Loucy (cell line): ENCODE results near the gene IGF2BP2.

Experiments
- H2AFZ ChIP-seq: fragments of 200-600 bp; sonication (generic); 2 replicates; pipeline ENCODE4 v1.6.0; 2016; ENCODE audit warnings: antibody characterized with exemption, mild to moderate bottlenecking, low read length, moderate library complexity
- H3F3A ChIP-seq: fragments of 200-600 bp; 2 replicates; pipeline ENCODE4 v1.6.0; 2016; ENCODE audit warnings: antibody characterized with exemption, low read depth, mild to moderate bottlenecking
- H3K27me3 ChIP-seq: fragments of 200-600 bp; sonication (generic); 2 replicates; pipeline ENCODE4 v1.6.1; 2014; ENCODE audit warnings: low read length, mild to moderate bottlenecking; ENCODE audit not compliant: insufficient read depth, poor library complexity, severe bottlenecking
- H3K36me3 ChIP-seq: fragments of 200-600 bp; sonication (generic); 2 replicates; pipeline ENCODE4 v1.6.1; 2016; ENCODE audit warnings: low read length; ENCODE audit not compliant: insufficient read depth
- H3K4me1 ChIP-seq: fragments of 200-600 bp; sonication (generic); 2 replicates; pipeline ENCODE4 v1.5.1; 2014; ENCODE audit warnings: low read length, mild to moderate bottlenecking; ENCODE audit not compliant: insufficient read depth, poor library complexity, severe bottlenecking
- H3K4me2 ChIP-seq: fragments of 200-600 bp; sonication (generic); 2 replicates; pipeline ENCODE4 v1.6.0; 2014; ENCODE audit warnings: antibody characterized with exemption, low read length, low read depth, mild to moderate bottlenecking; ENCODE audit not compliant: poor library complexity, severe bottlenecking
- H3K4me3 ChIP-seq: fragments of 200-600 bp; sonication (generic); 2 replicates; pipeline ENCODE4 v1.5.1; 2014; ENCODE audit warnings: low read length, mild to moderate bottlenecking, mixed read lengths; ENCODE audit not compliant: poor library complexity, severe bottlenecking
- H3K79me2 ChIP-seq: fragments of 200-600 bp; sonication (generic); 2 replicates; pipeline ENCODE4 v1.6.1; 2014; ENCODE audit warnings: low read length; ENCODE audit not compliant: insufficient read depth
- H3K9ac ChIP-seq: fragments of 200-600 bp; sonication (generic); 2 replicates; pipeline ENCODE4 v1.6.0; 2014; ENCODE audit warnings: mild to moderate bottlenecking, low read depth, low read length, moderate library complexity; ENCODE audit not compliant: poor library complexity, severe bottlenecking
- H3K9me2 ChIP-seq: fragments of 200-600 bp; sonication (generic); replicated peaks from 2 replicates; pipeline ENCODE4 v1.6.1; 2016; ENCODE audit warnings: low read depth, low read length, mixed read lengths
- H3K9me3 ChIP-seq: fragments of 200-600 bp; sonication (generic); 2 replicates; pipeline ENCODE4 v1.6.1; 2014; ENCODE audit warnings: mild to moderate bottlenecking, antibody characterized with exemption, low read length, low read depth; ENCODE audit not compliant: insufficient read depth
- H4K20me1 ChIP-seq: fragments of 200-600 bp; sonication (generic); 2 replicates; pipeline ENCODE4 v1.6.0; 2014; ENCODE audit warnings: antibody characterized with exemption, low read length, mild to moderate bottlenecking; ENCODE audit not compliant: insufficient read depth, poor library complexity, severe bottlenecking
- EZH2phosphoT487 ChIP-seq: fragments of 200-600 bp; IDR thresholded peaks from 2 replicates; pipeline ENCODE4 v1.6.1; 2018; ENCODE audit warnings: antibody characterized with exemption, mild to moderate bottlenecking, moderate library complexity, borderline replicate concordance
- TF ChIP-seq, protein P1 (sequence below): fragments of 200-600 bp; sonication (generic); conservative IDR thresholded peaks from 2 replicates; pipeline ENCODE4 v1.5.1; 2014; ENCODE audit warnings: mild to moderate bottlenecking, antibody characterized with exemption, low read length

The IGF2BP2 gene

DNA sequence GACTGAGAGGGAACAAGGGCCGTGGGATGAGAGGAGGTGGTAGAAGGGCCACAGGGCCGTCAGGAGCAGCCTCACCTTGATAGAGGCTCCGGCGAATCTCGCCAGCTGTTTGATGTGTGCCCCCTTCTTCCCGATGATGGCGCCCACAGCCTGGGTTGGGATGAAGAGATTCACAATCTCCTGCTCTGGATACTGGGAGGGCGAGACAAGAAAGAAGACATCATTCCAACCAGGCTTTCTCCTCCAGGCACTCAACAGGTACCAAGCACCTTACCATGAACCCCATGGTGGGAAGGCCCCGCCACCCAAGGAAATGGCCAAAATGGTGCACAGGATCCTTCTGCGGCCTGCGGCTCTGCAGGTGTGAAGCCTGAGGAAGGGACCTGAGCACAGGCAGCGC lies 167.6 kb downstream of the IGF2BP2 start:
- Histone ChIP-seq H3F3A (no peaks in the 10 kb centered on the region), H3K4me1 (peaks cover 4% of the 10 kb centered on the region), H3K9me3 (no peaks in the 10 kb centered on the region), H2AFZ (no peak overlapping the region), H4K20me1 (no peaks in the 10 kb centered on the region), H3K4me2 (no peak overlapping the region), H3K9ac (no peak overlapping the region), H3K27me3 (no peaks in the 10 kb centered on the region), H3K36me3 (no peaks in the 10 kb centered on the region), H3K4me3 (no peak overlapping the region), H3K79me2 (no peaks in the 10 kb centered on the region), H3K9me2 (no peaks in the 10 kb centered on the region)
- TF ChIP-seq, protein P1, sequence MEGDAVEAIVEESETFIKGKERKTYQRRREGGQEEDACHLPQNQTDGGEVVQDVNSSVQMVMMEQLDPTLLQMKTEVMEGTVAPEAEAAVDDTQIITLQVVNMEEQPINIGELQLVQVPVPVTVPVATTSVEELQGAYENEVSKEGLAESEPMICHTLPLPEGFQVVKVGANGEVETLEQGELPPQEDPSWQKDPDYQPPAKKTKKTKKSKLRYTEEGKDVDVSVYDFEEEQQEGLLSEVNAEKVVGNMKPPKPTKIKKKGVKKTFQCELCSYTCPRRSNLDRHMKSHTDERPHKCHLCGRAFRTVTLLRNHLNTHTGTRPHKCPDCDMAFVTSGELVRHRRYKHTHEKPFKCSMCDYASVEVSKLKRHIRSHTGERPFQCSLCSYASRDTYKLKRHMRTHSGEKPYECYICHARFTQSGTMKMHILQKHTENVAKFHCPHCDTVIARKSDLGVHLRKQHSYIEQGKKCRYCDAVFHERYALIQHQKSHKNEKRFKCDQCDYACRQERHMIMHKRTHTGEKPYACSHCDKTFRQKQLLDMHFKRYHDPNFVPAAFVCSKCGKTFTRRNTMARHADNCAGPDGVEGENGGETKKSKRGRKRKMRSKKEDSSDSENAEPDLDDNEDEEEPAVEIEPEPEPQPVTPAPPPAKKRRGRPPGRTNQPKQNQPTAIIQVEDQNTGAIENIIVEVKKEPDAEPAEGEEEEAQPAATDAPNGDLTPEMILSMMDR = no peak
- no peak for TF ChIP-seq EZH2phosphoT487

DNA sequence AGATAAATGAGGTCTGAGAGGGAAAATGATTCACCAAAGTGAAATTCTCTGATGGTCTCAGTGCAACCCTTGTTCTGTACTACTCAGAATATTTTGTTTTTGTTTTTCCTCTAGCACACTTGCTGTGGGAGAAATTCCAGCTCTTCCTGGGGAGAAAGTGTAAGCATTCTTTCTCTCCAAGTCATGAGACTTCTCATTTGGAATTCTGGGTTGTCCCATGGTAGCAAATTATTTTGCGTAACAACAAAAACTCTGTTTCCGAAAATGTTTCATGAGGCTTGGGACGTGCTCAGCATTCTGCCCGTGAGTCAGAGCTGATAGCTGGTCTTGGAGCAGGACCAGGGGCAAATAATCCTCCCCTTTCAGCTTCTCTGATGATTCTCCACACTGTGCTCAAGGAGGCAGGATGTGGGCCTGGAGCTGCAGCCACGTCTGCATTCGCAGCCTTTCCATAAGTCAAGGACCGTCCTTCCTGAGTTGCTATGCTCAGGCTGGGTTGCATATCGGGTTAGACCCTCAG lies 168.5 kb downstream of the IGF2BP2 start:
- Histone ChIP-seq H3K4me2 (no peak overlapping the region), H3K4me1 (no peaks in the 10 kb centered on the region), H3K79me2 (no peaks in the 10 kb centered on the region), H3K9me2 (no peaks in the 10 kb centered on the region), H3K9me3 (no peaks in the 10 kb centered on the region), H3K9ac (no peak overlapping the region), H3K4me3 (no peak overlapping the region), H2AFZ (no peak overlapping the region), H3F3A (no peaks in the 10 kb centered on the region), H3K27me3 (no peaks in the 10 kb centered on the region), H3K36me3 (no peaks in the 10 kb centered on the region), H4K20me1 (no peaks in the 10 kb centered on the region)
- TF ChIP-seq EZH2phosphoT487 = no peak
- TF ChIP-seq, protein P1 = no peak

DNA sequence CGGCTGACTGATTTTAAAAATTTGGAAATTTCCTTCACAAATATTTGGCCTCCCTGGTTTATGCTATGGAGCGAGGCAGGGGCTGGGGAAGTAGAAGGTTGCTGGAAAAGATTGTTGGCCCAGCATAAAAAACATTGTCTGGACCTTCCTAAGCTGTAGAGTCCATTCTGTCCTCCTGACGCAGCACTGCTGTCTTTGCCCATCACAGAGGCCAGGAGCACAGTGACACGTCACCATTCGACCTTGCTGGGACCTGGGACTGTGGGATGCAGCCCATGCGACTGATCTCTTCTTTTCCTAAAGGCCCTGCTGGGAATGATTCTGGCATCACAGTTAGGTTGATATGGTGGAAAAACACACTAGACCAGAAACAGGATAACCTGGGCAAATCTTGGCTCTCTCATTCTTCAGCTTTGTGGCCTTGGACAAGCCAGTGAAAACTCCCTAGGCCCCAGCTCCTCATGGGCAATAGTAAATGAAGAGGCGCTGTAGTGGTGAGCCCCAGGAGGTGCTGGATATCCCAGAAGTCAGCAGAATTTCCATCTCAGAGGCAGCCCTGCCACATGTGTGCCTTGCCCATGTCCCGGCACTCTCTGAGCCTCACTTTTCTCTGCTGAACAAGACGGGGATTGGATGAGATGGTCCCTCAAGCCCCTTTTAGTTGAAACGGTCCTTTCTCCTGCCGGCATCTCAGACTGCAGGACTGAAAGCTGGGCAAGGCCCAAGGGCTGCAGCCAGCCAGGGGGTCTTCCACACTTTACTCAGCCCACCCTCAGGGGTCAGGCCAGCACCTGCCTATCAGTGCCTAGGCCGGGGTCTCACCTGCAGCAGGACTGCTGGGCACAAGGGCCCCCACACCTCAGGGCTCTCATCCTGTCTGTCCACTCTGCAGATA lies 169.2 kb downstream of the IGF2BP2 start:
- Histone ChIP-seq H3K27me3 (no peaks in the 10 kb centered on the region), H3K36me3 (no peaks in the 10 kb centered on the region), H3K4me2 (no peak overlapping the region), H3K9ac (no peak overlapping the region), H3K9me3 (no peaks in the 10 kb centered on the region), H3K4me1 (no peaks in the 10 kb centered on the region), H4K20me1 (no peaks in the 10 kb centered on the region), H3K9me2 (no peaks in the 10 kb centered on the region), H2AFZ (no peak overlapping the region), H3K79me2 (no peaks in the 10 kb centered on the region), H3F3A (no peaks in the 10 kb centered on the region), H3K4me3 (no peak overlapping the region)
- TF ChIP-seq EZH2phosphoT487 = no peak
- TF ChIP-seq, protein P1 = no peak
